IMR-90 (cell line): ENCODE results near the gene NXPH4. TPM values are rescaled to one million over a fixed set of nuclear protein-coding genes. Genes with fewer than 3 reads are reported as not detected.

Experiments used
- ATAC-seq: fragments of 200-7000 bp; cut with Tn5 transposase; 2 replicates; pipeline ENCODE4 v1.9.1; 2020; ENCODE audit warnings: low read depth, mild to moderate bottlenecking, moderate library complexity
- BruUV-seq: library from RNA; stranded (reverse); fragments of 400-500 nt; replicated peaks from 2 replicates; lab custom pipeline; 2021; lab: Mats Ljungman, UMichigan
- CTCF ChIA-PET: fragments of 300-600 bp; formaldehyde crosslinking; extraction: SDS; loops from one replicate; lab custom pipeline; 2021; ENCODE audit warnings: antibody characterized with exemption; lab: Yijun Ruan, JAX
- POLR2A ChIA-PET: fragments of 300-600 bp; sonication (Branson Sonifier 250); formaldehyde crosslinking; loops from one replicate; lab custom pipeline; 2022; ENCODE audit warnings: antibody characterized with exemption; ENCODE audit not compliant: unreplicated experiment; lab: Charles Lee
- DNase-seq: peaks from one replicate; pipeline ENCODE4 v3.0.0; 2013
- H2AFZ ChIP-seq: replicated peaks from 2 replicates; pipeline ENCODE3; 2013; ENCODE audit warnings: low read length, mild to moderate bottlenecking; ENCODE audit not compliant: poor library complexity
- H2AK5ac ChIP-seq: 2 replicates; pipeline ENCODE4 v1.6.1; 2013; ENCODE audit warnings: low read depth, low read length, inconsistent platforms
- H2AK9ac ChIP-seq: replicated peaks from 2 replicates; pipeline ENCODE3; 2013; ENCODE audit warnings: mild to moderate bottlenecking, low read depth, low read length, moderate library complexity; ENCODE audit not compliant: poor library complexity
- H2BK120ac ChIP-seq: 2 replicates; pipeline ENCODE4 v1.6.1; 2013; ENCODE audit warnings: low read depth, low read length, inconsistent platforms
- H2BK15ac ChIP-seq: 3 replicates; pipeline ENCODE4 v1.6.1; 2013; ENCODE audit warnings: low read depth, low read length, inconsistent platforms
- H2BK20ac ChIP-seq: 2 replicates; pipeline ENCODE4 v1.6.1; 2013; ENCODE audit warnings: low read depth, mild to moderate bottlenecking, inconsistent platforms, low read length, moderate library complexity
- H2BK5ac ChIP-seq: 2 replicates; pipeline ENCODE4 v1.6.1; 2013; ENCODE audit warnings: mild to moderate bottlenecking, low read depth, low read length, inconsistent platforms; ENCODE audit not compliant: poor library complexity, severe bottlenecking
- H3K14ac ChIP-seq: replicated peaks from 2 replicates; pipeline ENCODE4 v1.6.1; 2013; ENCODE audit warnings: low read depth, low read length, inconsistent platforms
- H3K18ac ChIP-seq: 2 replicates; pipeline ENCODE4 v1.6.1; 2013; ENCODE audit warnings: low read depth, low read length, control low read depth
- H3K23ac ChIP-seq: 2 replicates; pipeline ENCODE4 v1.6.1; 2013; ENCODE audit warnings: low read depth, low read length, inconsistent platforms
- H3K27ac ChIP-seq: 2 replicates; pipeline ENCODE4 v1.5.1; 2013; ENCODE audit warnings: mild to moderate bottlenecking, control low read depth, low read length; ENCODE audit not compliant: insufficient read depth
- H3K27me3 ChIP-seq: 2 replicates; pipeline ENCODE4 v1.6.1; 2013; ENCODE audit warnings: low read length; ENCODE audit not compliant: control insufficient read depth, insufficient read depth
- H3K36me3 ChIP-seq: 2 replicates; pipeline ENCODE4 v1.6.1; 2013; ENCODE audit warnings: low read length, mixed read lengths; ENCODE audit not compliant: control insufficient read depth, insufficient read depth
- H3K4ac ChIP-seq: 2 replicates; pipeline ENCODE4 v1.6.1; 2013; ENCODE audit warnings: low read depth, low read length, inconsistent platforms
- H3K4me1 ChIP-seq: 2 replicates; pipeline ENCODE4 v1.6.1; 2013; ENCODE audit warnings: low read length, mixed read lengths; ENCODE audit not compliant: control insufficient read depth, insufficient read depth
- H3K4me2 ChIP-seq: 2 replicates; pipeline ENCODE4 v1.6.1; 2013; ENCODE audit warnings: low read depth, mild to moderate bottlenecking, control low read depth, low read length, moderate library complexity
- H3K4me3 ChIP-seq: 2 replicates; pipeline ENCODE4 v1.5.1; 2013; ENCODE audit warnings: low read depth, mild to moderate bottlenecking, control low read depth, low read length, moderate library complexity; ENCODE audit not compliant: insufficient read depth
- H3K56ac ChIP-seq: 2 replicates; pipeline ENCODE4 v1.6.1; 2013; ENCODE audit warnings: low read length, inconsistent platforms; ENCODE audit not compliant: insufficient read depth; ENCODE audit errors: extremely low read depth
- H3K79me1 ChIP-seq, 2 experiments: 2 replicates each; pipeline ENCODE4 v1.6.1; 2013; ENCODE audit warnings: low read length in 2 of 2, inconsistent platforms in 1 of 2, low read depth in 1 of 2
- H3K9ac ChIP-seq: 2 replicates; pipeline ENCODE4 v1.6.1; 2013; ENCODE audit warnings: low read depth, low read length, control low read depth
- H3K9me1 ChIP-seq: 2 replicates; pipeline ENCODE4 v1.6.1; 2013; ENCODE audit warnings: low read length, inconsistent platforms; ENCODE audit not compliant: insufficient read depth
- H3K9me3 ChIP-seq: 2 replicates; pipeline ENCODE4 v1.6.1; 2013; ENCODE audit warnings: low read length; ENCODE audit not compliant: control insufficient read depth, insufficient read depth
- H4K20me1 ChIP-seq: 2 replicates; pipeline ENCODE4 v1.6.1; 2013; ENCODE audit warnings: low read length, inconsistent platforms; ENCODE audit not compliant: insufficient read depth
- H4K5ac ChIP-seq: 2 replicates; pipeline ENCODE4 v1.6.1; 2013; ENCODE audit warnings: mild to moderate bottlenecking, low read depth, low read length, control low read depth
- H4K8ac ChIP-seq, 2 experiments: 2 replicates each; pipeline ENCODE4 v1.6.1; 2013; ENCODE audit warnings: low read depth in 2 of 2, low read length in 2 of 2, control low read depth in 1 of 2, inconsistent platforms in 1 of 2
- H4K91ac ChIP-seq: 2 replicates; pipeline ENCODE4 v1.6.1; 2013; ENCODE audit warnings: low read depth, low read length, inconsistent platforms; ENCODE audit not compliant: insufficient read depth
- ELK1 ChIP-seq: fragments of 150-350 bp; IDR thresholded peaks from 2 replicates; pipeline ENCODE4 v1.6.1; 2016; ENCODE audit warnings: low read depth, mild to moderate bottlenecking, low read length, moderate library complexity, borderline replicate concordance
- FOS ChIP-seq: fragments of 150-350 bp; IDR thresholded peaks from 2 replicates; pipeline ENCODE4 v1.6.1; 2016; ENCODE audit warnings: low read depth, low read length
- POLR2A ChIP-seq: IDR thresholded peaks from 2 replicates; pipeline ENCODE4 v1.6.1; 2012; ENCODE audit warnings: mild to moderate bottlenecking, low read depth, low read length
- WGBS, 2 experiments: methylation state at CpG; one replicate each; pipeline versions ENCODE4 v1.1.5 to v1.1.7; 2013; ENCODE audit warnings: missing lambda C conversion rate in 2 of 2; ENCODE audit not compliant: insufficient read length in 1 of 2; ENCODE audit errors: extremely low coverage in 2 of 2; 5-methylcytosine and 5-hydroxymethylcytosine counted together
- dilution Hi-C: fragments of 300-500 bp; cut with HindIII; formaldehyde crosslinking; loops from one replicate; pipeline ENCODE4 v1.14.3; 2018; ENCODE audit warnings: low sequenced_read_pairs; ENCODE audit not compliant: unreplicated experiment
- in situ Hi-C: fragments of 300-500 bp; cut with MboI; formaldehyde crosslinking; loops from 3 replicates; pipeline ENCODE4 v1.14.3; 2019; ENCODE audit warnings: low sequenced_read_pairs, inconsistent platforms, mixed read lengths
- intact Hi-C: fragments of 100-400 bp; cut with micrococcal nuclease; formaldehyde crosslinking; loops from 2 replicates; pipeline ENCODE4 v1.10.0; 2022
- polyA plus RNA-seq, 3 experiments: library from polyadenylated mRNA; depleted of rRNA; stranded (reverse); fragments of >200 nt; gene quantifications; 2 replicates each; pipeline ENCODE4 v1.2.3, GENCODE V29; 2012; ENCODE audit warnings: low replicate concordance in 1 of 3
- total RNA-seq: library from RNA; depleted of rRNA; stranded (reverse); fragments of >200 nt; gene quantifications from 2 replicates; pipeline ENCODE4 v1.2.3, GENCODE V29; 2012

NXPH4 gene
- total and polyA plus RNA-seq, 2 of the 4 experiments (the other 2 are of a cell fraction) = 0.36 to 3.8 TPM

GRCh38 chr12:57222286-57223190 is 5.9 kb downstream of the NXPH4 start (continued):
- TF ChIP-seq POLR2A (no peak), FOS (no peak)

GRCh38 chr12:57223191-57224165 is 6.9 kb downstream of the NXPH4 start:
- Histone ChIP-seq H3K9ac (no peak overlapping the region), H4K5ac (no peak overlapping the region), H2AK5ac (peak overlapping the region; percentile 46), H2BK5ac (no peak overlapping the region), H4K8ac (no peak overlapping the region), H3K4me3 (no peak overlapping the region), H2BK120ac (no peak overlapping the region), H3K18ac (no peak overlapping the region), H3K9me3 (no peaks in the 10 kb centered on the region), H2AK9ac (no peak overlapping the region), H4K91ac (no peak overlapping the region), H4K20me1 (peaks cover 6% of the 10 kb centered on the region), H2BK15ac (no peak overlapping the region), H3K36me3 (no peaks in the 10 kb centered on the region), H3K23ac (peak overlapping the region; percentile 66), H3K9me1 (peaks cover 3% of the 10 kb centered on the region; the same call in 1 of the 2 replicates), H3K4ac (no peak overlapping the region), H3K4me1 (peaks cover 2% of the 10 kb centered on the region; the same call in 1 of the 2 replicates), H2BK20ac (no peak overlapping the region), H3K56ac (no peak overlapping the region), H3K27ac (no peak overlapping the region), H3K14ac (no peak overlapping the region; the same call in 1 of the 2 replicates), H2AFZ (peak overlapping the region; percentile 29), H3K27me3 (peaks cover 46% of the 10 kb centered on the region), H3K4me2 (no peak overlapping the region), H3K79me1 (no peaks in the 10 kb centered on the region; a peak in 1 of 4 replicates)
- WGBS, 2 experiments = 50% methylated on average over 9 of the region's 22 CpGs; no CpG with 5 or more reads in 1 of the 2 experiments
- no TSS peak for BruUV-seq
- TF ChIP-seq ELK1 = no peak
- no peak for DNase-seq
- CTCF ChIA-PET = no interaction called here
- ATAC-seq = 0 out of 2 replicates have a peak, but pooled peaks have one; percentile 7
- POLR2A ChIA-PET = no interaction called here
- intact Hi-C loops = no loop called here
- dilution Hi-C loops = no loop called here
- in situ Hi-C loops = no loop called here
